Measurements from ENCODE around the gene MAGI1.

Gene MAGI1

DNA sequence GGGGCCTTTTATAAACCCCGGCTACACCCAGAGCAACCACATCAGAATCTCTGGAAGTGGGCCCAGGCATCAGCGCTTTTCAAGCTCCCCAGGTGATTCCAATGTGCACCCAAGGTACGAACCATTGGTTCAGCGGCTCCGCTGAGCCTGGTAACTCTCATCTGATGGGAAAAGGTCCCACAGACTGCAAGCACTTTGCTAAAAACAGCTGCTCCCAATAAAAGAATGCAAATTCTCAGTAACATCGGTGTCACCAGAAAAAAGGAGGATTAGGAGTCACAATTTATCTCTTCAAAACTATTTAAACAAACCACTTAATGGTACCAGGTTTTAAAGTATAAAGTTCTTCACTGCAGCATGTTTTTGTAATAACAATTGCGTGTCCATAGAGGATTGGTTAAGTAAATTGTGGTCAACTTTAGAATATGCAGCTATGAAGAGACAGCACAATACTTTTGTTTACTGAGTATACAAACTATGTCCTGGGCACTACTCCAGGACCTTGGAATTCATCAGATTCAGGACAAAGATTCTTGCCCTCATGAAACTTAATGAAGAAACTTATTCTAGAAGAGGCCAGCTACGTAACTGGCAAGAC, 690.2 kb downstream of the MAGI1 start:
- TF ChIP-seq, protein P1, sequence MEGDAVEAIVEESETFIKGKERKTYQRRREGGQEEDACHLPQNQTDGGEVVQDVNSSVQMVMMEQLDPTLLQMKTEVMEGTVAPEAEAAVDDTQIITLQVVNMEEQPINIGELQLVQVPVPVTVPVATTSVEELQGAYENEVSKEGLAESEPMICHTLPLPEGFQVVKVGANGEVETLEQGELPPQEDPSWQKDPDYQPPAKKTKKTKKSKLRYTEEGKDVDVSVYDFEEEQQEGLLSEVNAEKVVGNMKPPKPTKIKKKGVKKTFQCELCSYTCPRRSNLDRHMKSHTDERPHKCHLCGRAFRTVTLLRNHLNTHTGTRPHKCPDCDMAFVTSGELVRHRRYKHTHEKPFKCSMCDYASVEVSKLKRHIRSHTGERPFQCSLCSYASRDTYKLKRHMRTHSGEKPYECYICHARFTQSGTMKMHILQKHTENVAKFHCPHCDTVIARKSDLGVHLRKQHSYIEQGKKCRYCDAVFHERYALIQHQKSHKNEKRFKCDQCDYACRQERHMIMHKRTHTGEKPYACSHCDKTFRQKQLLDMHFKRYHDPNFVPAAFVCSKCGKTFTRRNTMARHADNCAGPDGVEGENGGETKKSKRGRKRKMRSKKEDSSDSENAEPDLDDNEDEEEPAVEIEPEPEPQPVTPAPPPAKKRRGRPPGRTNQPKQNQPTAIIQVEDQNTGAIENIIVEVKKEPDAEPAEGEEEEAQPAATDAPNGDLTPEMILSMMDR (IDR thresholded peaks at IDR 0.05; ENCODE audit: low read depth, low read length) = no peak
- DNase-seq (ENCODE audit: extremely low read depth, low read depth) = peak; percentile 66

DNA sequence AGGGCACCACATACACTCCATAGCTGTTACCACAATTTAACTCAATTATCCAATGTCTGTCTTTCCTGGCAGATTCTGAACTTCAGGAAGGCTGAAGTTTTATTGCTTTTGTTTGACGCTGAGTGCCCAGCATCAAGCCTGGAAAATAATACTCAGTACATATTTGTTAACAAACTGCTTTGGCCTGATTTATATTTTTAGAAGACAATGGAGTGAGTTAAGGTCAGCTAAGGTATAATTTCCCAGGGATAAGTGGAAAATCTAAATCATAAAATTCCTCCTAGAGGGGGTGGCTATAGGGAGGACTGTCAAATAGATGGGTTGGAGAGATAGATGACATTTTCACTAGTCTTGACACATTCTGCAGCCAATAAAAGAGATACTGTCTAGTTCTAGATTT, 691.6 kb downstream of the MAGI1 start:
- no peak for DNase-seq (ENCODE audit: extremely low read depth, low read depth)
- TF ChIP-seq, protein P1 (IDR thresholded peaks at IDR 0.05; ENCODE audit: low read depth, low read length) = no peak

DNA sequence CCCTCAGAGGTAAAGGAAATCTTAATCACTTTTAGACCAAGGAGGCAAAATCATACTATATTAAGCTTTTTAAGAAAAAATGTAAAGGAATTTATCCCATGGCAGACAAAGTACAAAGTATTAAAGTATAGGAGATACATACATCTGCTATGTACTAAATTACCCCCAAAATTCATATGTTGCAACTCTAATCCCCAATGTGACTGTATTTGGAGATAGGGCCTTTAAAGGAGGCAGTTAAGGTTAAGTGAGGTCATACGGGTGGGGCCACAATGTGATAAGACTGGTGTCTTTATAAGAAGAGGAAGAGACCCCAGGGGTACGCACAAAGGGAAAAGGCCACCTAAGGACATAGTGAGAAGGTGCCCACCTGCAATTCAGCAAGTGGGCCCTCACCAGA, 693.9 kb downstream of the MAGI1 start:
- DNase-seq (ENCODE audit: extremely low read depth, low read depth) = no peak
- TF ChIP-seq, protein P1 (IDR thresholded peaks at IDR 0.05; ENCODE audit: low read depth, low read length) = no peak

DNA sequence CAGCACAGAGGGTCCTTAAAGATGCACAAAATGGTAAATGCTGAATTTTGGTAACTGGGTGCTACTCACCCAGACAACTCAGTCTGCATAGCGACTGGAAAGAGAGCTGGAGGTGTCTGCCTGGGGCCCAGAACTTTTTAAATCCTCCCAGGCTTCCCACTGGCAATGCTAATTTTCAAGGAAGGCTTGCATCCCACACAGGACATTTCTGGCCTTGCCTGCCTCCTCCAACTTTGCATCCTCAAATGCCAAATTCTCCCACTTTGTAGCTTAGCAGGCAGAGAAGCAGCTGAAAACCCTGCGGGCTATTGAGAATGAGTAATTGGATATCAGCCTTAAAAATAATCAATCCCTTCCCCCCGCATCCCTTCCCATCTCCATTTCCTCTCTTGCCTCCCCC, 694.3 kb downstream of the MAGI1 start:
- TF ChIP-seq, protein P1 (IDR thresholded peaks at IDR 0.05; ENCODE audit: low read depth, low read length) = no peak
- no peak for DNase-seq (ENCODE audit: extremely low read depth, low read depth)

DNA sequence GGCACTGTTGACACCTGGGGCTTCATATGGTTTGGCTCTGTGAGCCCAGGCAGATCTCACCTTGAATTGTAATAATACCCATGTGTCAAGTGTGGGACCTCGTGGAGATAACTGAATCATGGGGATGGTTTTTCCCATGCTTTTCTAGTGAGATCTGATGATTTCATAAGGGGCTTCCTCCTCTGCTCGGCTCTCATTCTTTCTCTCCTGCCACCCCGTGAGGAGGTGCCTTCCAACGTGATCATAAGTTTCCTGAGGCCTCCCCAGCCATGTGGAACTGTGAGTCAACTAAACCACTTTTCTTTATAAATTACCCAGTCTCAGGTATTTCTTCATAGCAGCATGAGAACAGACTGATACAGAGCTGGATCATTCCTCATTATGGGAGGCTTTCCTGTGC, 695.0 kb downstream of the MAGI1 start:
- TF ChIP-seq, protein P1 (IDR thresholded peaks at IDR 0.05; ENCODE audit: low read depth, low read length) = no peak
- DNase-seq (ENCODE audit: extremely low read depth, low read depth) = no peak

DNA sequence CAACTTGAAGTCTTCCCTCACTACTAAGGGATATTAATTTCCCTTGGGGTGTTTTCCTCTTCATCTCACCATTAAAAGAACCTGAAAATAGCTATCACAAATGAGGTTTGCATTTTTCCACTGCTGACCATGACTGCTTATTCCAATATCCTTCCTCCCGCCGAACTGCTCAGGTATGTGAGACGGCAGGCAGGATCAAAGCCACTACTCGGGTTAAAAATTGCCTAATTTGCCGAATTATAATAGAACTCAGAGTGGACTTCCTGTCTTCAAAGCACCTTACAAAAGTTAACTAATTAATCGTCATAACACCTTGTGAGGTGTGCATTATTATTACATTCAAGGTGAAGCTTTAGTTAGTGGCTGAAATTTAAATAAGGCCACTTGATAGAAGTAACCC, 695.7 kb downstream of the MAGI1 start:
- no peak for DNase-seq (ENCODE audit: extremely low read depth, low read depth)
- TF ChIP-seq, protein P1 (IDR thresholded peaks at IDR 0.05; ENCODE audit: low read depth, low read length) = no peak

DNA sequence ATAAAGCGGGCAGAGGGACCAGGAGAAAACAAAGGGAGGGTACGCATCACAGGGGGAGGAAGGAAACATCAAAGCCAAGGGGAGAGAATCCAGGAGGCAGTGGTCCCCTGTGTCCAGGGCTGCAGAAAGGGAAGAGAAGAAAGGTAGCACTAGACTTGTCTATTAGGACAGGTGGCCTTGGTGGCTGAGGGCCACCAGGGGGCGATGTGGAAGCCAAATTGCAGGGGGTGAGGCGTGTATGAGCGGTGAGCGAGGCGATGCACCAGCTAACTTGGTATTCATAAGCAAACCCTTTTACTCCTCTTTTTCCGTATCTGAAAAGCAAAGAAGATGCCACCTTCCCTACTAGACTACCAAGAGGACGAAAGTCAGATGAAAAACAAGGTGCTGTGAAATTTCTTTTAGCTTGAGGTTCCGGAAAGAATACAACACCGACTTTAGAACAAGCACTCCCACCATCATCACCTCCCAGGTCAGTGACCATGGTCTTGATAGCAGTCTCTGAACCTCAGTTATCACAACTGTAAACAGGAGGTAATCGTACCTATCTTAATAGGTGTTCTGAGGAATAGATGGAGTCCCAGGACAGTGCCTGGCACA, 696.5 kb downstream of the MAGI1 start:
- no peak for DNase-seq (ENCODE audit: extremely low read depth, low read depth)
- TF ChIP-seq, protein P1 (IDR thresholded peaks at IDR 0.05; ENCODE audit: low read depth, low read length) = peak; percentile 50
